Chondrocyte (in vitro differentiated cells): ENCODE measurements around the gene SP6. TPM values are rescaled to one million over a fixed set of nuclear protein-coding genes. Genes with fewer than 3 reads are reported as not detected.

Experiments used
- DNase-seq: peaks from one replicate; pipeline ENCODE4 v3.0.0; 2021; ENCODE audit warnings: mixed read lengths, low spot score
- H3K27ac Mint-ChIP-seq: one replicate; pipeline ENCODE4 v1.8.0; 2021; ENCODE audit warnings: mild to moderate bottlenecking, moderate library complexity, mixed read lengths; ENCODE audit not compliant: unreplicated experiment
- H3K27me3 Mint-ChIP-seq: 2 replicates; pipeline ENCODE4 v1.8.0; 2021; ENCODE audit warnings: low read depth, mixed read lengths
- H3K36me3 Mint-ChIP-seq: 2 replicates; pipeline ENCODE4 v1.8.0; 2021; ENCODE audit warnings: low read depth, mixed read lengths
- H3K4me1 Mint-ChIP-seq: 2 replicates; pipeline ENCODE4 v1.8.0; 2021; ENCODE audit warnings: low read depth, mild to moderate bottlenecking, mixed read lengths
- H3K4me3 Mint-ChIP-seq: one replicate; pipeline ENCODE4 v1.8.0; 2021; ENCODE audit warnings: mild to moderate bottlenecking, moderate library complexity, mixed read lengths; ENCODE audit not compliant: unreplicated experiment
- H3K9me3 Mint-ChIP-seq: 2 replicates; pipeline ENCODE4 v1.8.0; 2021; ENCODE audit warnings: low read depth, mixed read lengths
- CTCF ChIP-seq: fragments of 200-600 bp; sonication (generic); IDR thresholded peaks from 2 replicates; pipeline ENCODE4 v1.5.0; 2021; ENCODE audit warnings: antibody characterized with exemption, mild to moderate bottlenecking, moderate library complexity
- total RNA-seq: library from RNA; stranded (reverse); gene quantifications from 3 replicates; pipeline ENCODE4 v1.2.1, GENCODE V29; 2021

The SP6 gene
- total RNA-seq, 1 donor from 2014 or later, result 0.05 TPM

GRCh38 chr17:47815106-47815918 is 35.7 kb downstream of the SP6 start:
- no peak for TF ChIP-seq CTCF
- H3K27ac Mint-ChIP-seq, result no peak overlapping the region

GRCh38 chr17:47813512-47814031 is 37.4 kb downstream of the SP6 start:
- no peaks in the 10 kb centered on the region for H3K9me3 Mint-ChIP-seq
- H3K27ac Mint-ChIP-seq, result no peak overlapping the region
- TF ChIP-seq CTCF, result no peak
- H3K27me3 Mint-ChIP-seq, result no peaks in the 10 kb centered on the region
- H3K4me1 Mint-ChIP-seq, result peaks cover 23% of the 10 kb centered on the region
- H3K36me3 Mint-ChIP-seq, result peaks cover 42% of the 10 kb centered on the region
- no peak overlapping the region for H3K4me3 Mint-ChIP-seq
- DNase-seq, result peak; percentile 81

More at GRCh38 chr17:47815106-47815918, 35.7 kb downstream of the SP6 start:
- DNase-seq, result peak; percentile 60
- Mint-ChIP-seq H3K27me3 (no peaks in the 10 kb centered on the region), H3K36me3 (peaks cover 41% of the 10 kb centered on the region), H3K9me3 (no peaks in the 10 kb centered on the region), H3K4me1 (peaks cover 19% of the 10 kb centered on the region), H3K4me3 (no peak overlapping the region)

GRCh38 chr17:47813077-47813476 is 37.9 kb downstream of the SP6 start:
- H3K36me3 Mint-ChIP-seq, result peaks cover 44% of the 10 kb centered on the region
- peaks cover 23% of the 10 kb centered on the region for H3K4me1 Mint-ChIP-seq
- TF ChIP-seq CTCF, result no peak
- H3K27me3 Mint-ChIP-seq, result no peaks in the 10 kb centered on the region
- H3K27ac Mint-ChIP-seq, result no peak overlapping the region
- H3K4me3 Mint-ChIP-seq, result no peak overlapping the region
- H3K9me3 Mint-ChIP-seq, result no peaks in the 10 kb centered on the region
- DNase-seq, result no peak

- no peak overlapping the region for H3K4me3 Mint-ChIP-seq
Measured at GRCh38 chr17:47812146-47812920, 38.6 kb downstream of the SP6 start.

More at GRCh38 chr17:47812146-47812920, 38.6 kb downstream of the SP6 start:
- peaks cover 45% of the 10 kb centered on the region for H3K36me3 Mint-ChIP-seq
- no peaks in the 10 kb centered on the region for H3K27me3 Mint-ChIP-seq
- DNase-seq, result peak; percentile 79
- peaks cover 23% of the 10 kb centered on the region for H3K4me1 Mint-ChIP-seq
- H3K27ac Mint-ChIP-seq, result no peak overlapping the region
- H3K9me3 Mint-ChIP-seq, result no peaks in the 10 kb centered on the region
- no peak for TF ChIP-seq CTCF
